LNCaP clone FGC (cell line): Measurements from ENCODE around the gene KLF11.

Source experiments
- DNase-seq: peaks from one replicate; pipeline ENCODE4 v3.0.0-alpha.2; 2011; ENCODE audit warnings: low read depth
- H3K4me3 ChIP-seq: 2 replicates; pipeline ENCODE4 v1.5.1; 2011; ENCODE audit warnings: mild to moderate bottlenecking, low read depth, low read length, control low read depth
- TF ChIP-seq, protein P1 (sequence below): IDR thresholded peaks from 2 replicates; pipeline ENCODE4 v1.5.1; 2012; ENCODE audit warnings: mild to moderate bottlenecking; ENCODE audit not compliant: control insufficient read depth, insufficient read depth; ENCODE audit errors: extremely low read depth

The KLF11 gene

DNA sequence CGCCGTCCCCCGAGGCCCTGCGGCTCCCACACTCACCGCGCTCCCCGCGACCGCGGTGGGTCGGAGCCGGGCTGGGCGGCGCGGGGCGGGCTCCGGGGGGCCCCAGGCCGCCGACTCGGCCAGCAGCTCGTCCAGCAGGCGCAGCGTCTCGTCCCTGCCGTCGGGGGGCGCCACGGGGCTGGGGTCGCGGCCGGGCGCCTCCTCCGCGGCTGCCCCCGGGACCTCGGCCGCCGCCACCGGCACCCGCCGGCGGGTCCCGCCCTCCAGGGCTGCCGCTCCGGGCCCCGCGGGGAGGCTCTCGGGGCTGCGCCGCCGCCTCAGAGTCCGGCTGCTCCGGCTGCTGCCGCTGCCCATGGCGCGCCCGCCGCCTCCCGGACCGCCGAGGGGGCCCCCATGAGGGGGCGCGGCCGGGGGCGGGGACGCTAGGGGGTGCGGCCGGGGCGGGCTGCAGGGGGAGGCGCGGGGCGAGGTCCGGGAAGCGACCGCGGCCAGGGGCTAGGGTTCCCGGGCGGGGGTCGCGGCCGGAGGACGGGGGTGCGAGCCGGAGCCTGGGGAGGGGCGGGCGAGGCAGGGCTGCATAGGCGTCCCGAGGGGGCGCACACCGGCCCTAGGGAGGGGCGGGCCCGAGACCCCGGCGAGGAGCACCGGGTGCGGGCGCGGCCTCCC is 36.7 kb downstream of the KLF11 start, which contains the start of gene CYS1:
Gene CYS1 (minus strand): TSS at position 542 of the 666 bp plus-strand sequence. CDS start 188 bp downstream, at position 354.
- no peak within 1 kb of the TSS for H3K4me3 ChIP-seq
- DNase-seq: no peak
- TF ChIP-seq, protein P1, sequence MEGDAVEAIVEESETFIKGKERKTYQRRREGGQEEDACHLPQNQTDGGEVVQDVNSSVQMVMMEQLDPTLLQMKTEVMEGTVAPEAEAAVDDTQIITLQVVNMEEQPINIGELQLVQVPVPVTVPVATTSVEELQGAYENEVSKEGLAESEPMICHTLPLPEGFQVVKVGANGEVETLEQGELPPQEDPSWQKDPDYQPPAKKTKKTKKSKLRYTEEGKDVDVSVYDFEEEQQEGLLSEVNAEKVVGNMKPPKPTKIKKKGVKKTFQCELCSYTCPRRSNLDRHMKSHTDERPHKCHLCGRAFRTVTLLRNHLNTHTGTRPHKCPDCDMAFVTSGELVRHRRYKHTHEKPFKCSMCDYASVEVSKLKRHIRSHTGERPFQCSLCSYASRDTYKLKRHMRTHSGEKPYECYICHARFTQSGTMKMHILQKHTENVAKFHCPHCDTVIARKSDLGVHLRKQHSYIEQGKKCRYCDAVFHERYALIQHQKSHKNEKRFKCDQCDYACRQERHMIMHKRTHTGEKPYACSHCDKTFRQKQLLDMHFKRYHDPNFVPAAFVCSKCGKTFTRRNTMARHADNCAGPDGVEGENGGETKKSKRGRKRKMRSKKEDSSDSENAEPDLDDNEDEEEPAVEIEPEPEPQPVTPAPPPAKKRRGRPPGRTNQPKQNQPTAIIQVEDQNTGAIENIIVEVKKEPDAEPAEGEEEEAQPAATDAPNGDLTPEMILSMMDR: 0 out of 2 replicates have a peak, but pooled peaks have one; percentile 3

DNA sequence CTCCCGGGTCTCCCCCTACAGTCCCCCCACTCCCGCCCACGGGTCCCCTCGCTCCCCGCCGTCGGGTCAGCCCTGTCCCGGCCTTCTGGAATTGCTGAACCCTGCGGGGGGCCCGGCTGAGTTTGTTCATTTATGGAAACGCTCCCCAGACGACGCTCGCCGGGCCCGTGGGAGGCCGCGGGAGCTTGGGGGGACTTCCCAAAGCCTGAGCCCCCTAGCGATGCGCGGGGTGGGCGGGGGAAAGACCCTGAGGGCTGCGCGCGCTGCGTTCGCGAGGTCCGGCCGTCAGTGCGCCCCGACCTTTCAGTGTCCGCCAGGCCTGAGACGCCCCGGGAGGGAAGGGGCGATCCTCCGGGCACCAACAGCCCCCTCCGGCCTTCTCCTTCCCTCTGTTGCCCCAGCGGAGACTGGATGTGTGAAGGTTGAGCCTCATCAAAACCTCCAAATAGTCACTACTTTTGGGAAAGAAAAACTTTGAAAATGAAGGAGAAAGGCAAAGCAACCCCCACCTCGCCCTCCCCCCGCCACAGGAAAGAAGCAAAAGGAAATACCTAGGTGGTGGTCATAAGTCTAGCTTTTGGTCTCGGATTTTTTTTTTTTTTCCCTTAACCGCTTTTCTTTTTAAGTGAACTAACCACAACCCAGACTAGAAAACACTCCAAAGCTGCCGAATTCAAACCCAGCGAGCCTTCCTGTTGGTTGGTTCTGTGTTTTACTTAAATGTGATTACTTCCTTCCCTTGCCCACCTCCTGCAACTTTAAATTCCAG is 37.4 kb downstream of the KLF11 start:
- no peak for DNase-seq
- no peak overlapping the region for H3K4me3 ChIP-seq
- TF ChIP-seq, protein P1: no peak

DNA sequence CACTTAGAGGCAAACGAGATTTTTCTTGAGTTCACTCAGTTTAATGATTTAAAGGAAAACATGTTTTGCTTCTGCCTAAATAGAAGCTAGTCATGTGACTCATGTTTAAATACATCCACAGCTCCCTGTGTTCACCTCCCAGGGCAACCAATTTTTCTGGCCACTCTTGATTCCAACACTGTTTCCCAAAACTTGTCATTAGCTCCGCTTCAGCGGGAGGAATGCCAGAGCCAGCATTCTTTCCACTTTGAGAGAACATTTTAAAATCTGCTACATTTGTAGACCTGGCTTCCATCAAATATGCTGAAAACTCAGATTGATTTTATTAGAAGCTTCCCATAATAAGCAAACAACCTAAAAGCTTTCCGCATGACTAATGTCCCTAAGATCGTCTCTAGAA is 39.7 kb downstream of the KLF11 start:
- TF ChIP-seq, protein P1: no peak
- DNase-seq: no peak
- H3K4me3 ChIP-seq: no peak overlapping the region

DNA sequence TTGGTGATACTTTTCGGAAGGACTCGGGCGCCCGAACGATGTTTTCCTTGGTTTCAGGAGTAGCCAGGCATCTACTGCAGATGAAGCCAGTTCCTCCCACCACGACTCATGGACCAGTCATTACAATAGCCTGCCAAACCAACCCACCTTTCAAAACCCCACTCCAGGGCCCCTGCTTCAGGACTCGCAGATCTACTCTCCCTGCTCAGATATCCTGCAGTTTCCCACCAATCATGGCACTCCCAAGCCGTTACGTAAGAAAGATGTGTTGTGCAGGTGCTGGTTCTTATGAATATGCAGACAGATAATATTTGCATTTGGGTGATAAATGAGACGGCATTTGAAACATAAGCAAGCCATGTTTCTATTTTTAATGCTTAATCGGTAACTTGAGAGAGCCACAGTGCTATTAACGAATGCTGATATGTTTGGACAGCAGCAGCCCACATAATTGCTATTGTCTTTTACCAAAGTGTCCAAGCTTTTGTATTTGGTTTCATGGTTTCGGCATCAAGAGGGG is 40.4 kb downstream of the KLF11 start:
- TF ChIP-seq, protein P1: no peak
- DNase-seq: no peak
- no peak overlapping the region for H3K4me3 ChIP-seq

DNA sequence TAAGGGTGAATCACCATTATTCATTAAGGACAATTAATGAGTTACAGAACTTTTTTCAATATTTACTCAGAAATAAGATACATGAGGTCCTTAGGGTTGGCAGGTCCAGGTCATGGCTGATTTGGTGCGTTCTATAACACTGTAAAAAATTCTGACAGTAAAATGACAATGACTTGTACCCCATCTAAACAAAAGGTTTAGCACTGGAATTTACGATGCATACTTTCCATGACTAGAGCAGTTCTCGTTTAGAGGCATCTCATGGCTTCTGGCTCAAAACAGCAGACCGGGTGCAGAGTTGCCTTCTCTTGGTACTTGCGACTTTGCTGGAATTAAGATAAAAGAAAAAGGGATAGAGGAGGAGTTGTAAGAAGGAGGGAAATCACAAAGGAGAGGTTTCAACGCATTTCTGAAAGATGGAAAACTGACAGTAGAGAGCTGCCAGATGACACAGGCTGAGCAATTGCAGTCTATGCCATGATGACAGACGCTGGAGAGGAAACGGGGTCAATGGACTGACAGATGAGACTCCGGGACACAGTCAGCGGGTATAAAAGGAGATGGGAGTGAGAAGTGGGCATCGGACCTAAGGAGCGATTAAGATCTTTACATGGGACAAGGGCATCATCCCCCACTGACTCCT is 41.0 kb downstream of the KLF11 start:
- no peak for DNase-seq

DNA sequence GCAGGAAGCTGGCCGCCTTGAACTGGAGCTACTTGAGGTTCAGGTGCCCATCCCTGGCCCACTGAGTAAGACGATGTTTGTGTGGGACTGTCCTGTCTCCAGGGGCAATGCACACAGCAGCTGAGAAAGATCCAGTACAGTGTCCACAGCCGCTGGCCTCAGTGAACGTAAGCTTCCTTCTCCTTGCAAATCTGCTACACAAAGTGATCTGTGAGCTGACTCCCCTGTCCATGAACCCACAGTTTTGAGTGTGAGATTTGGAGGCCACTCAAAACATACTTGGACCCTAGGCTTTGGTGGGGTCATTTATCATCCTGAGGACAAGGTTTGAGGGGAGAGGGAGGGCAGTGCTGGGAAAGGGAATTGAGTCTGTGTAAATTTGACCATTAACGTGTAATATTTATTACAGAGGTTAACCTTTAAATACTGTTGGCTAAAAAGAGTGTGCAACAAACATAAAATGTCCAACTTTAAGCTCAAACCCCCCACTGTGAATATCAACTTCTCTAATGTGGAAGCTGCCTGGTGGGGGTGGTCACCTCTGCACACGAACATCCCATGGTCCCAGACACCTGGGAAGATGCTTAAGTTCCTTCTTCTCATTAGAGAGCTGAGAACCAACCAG is 41.8 kb downstream of the KLF11 start:
- DNase-seq: no peak
- TF ChIP-seq, protein P1: no peak
- no peak overlapping the region for H3K4me3 ChIP-seq

More for the DNA sequence above, 41.0 kb downstream of the KLF11 start:
- H3K4me3 ChIP-seq: no peak overlapping the region
- TF ChIP-seq, protein P1: no peak
